Left ventricle myocardium inferior (tissue), 1 donor: ENCODE data around the gene KRT33B. TPM values are rescaled to one million over a fixed set of nuclear protein-coding genes. Genes with fewer than 3 reads are reported as not detected.
"Not testable (repeated sequence)": the region's sequence is repeated elsewhere in the genome, so short reads cannot be mapped to it uniquely, and the experiment has no call there.

Source experiments
- DNase-seq: peaks from one replicate; pipeline ENCODE4 v3.0.0-alpha.2; 2020
- H3K27ac ChIP-seq: fragments of 200-600 bp; replicated peaks from 2 replicates; pipeline ENCODE4 v1.8.0; 2021
- H3K27me3 ChIP-seq: fragments of 200-600 bp; 2 replicates; pipeline ENCODE4 v1.8.0; 2021; ENCODE audit warnings: low read depth
- H3K36me3 ChIP-seq: fragments of 200-600 bp; 2 replicates; pipeline ENCODE4 v1.8.0; 2021
- H3K4me1 ChIP-seq: fragments of 200-600 bp; 2 replicates; pipeline ENCODE4 v1.8.0; 2021
- H3K4me3 ChIP-seq: fragments of 200-600 bp; 2 replicates; pipeline ENCODE4 v1.8.0; 2021; ENCODE audit warnings: mild to moderate bottlenecking, moderate library complexity
- H3K9me3 ChIP-seq: fragments of 200-600 bp; replicated peaks from 2 replicates; pipeline ENCODE4 v1.8.0; 2021
- intact Hi-C: fragments of 100-400 bp; cut with micrococcal nuclease; formaldehyde crosslinking; loops from one replicate; pipeline ENCODE4 v1.11.0; 2022
- total RNA-seq: library from RNA; stranded (reverse); fragmentation: NEBNext Ultra II Directional; extraction: Animal tissue kit (Norgen Biotek cat#: 25700); gene quantifications from one replicate; pipeline ENCODE4 v1.2.1, GENCODE V29; 2021
- TF ChIP-seq, protein P1 (sequence below): fragments of 200-600 bp; IDR thresholded peaks from 2 replicates; pipeline ENCODE4 v1.8.0; 2021; ENCODE audit warnings: antibody characterized with exemption, mild to moderate bottlenecking, borderline replicate concordance
- donor health status: DM: no; HTN: yes; CAD: no; lungs with severe emphysema.

The KRT33B gene
- total RNA-seq, 1 donor from 2014 or later = not detected

DNA sequence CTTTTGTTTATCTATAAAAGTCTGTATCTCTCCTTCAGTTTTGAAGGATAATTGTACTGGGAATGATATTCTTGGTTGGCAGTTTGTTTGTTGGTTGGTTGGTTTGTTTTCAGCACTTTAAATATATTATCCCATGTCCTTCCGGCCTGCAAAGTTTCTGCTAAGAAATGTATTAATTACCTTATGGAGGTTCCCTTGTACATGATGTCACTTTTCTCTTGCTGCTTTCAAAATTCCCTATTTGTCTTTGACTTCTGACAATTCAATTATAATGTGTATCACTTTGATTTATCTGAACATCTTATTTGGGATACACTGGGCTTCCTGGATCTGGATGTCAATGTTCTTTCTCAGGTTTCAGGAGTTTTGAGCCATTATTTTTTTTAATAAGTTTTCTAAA lies 16.6 kb upstream of the KRT33B start:
- Histone ChIP-seq H3K27me3 (peaks cover 74% of the 10 kb centered on the region), H3K36me3 (no peaks in the 10 kb centered on the region), H3K4me1 (no peaks in the 10 kb centered on the region), H3K9me3 (peaks cover 24% of the 10 kb centered on the region), H3K4me3 (no peak overlapping the region), H3K27ac (no peak overlapping the region)
- no peak for DNase-seq
- intact Hi-C loops = no loop called here
- TF ChIP-seq, protein P1, sequence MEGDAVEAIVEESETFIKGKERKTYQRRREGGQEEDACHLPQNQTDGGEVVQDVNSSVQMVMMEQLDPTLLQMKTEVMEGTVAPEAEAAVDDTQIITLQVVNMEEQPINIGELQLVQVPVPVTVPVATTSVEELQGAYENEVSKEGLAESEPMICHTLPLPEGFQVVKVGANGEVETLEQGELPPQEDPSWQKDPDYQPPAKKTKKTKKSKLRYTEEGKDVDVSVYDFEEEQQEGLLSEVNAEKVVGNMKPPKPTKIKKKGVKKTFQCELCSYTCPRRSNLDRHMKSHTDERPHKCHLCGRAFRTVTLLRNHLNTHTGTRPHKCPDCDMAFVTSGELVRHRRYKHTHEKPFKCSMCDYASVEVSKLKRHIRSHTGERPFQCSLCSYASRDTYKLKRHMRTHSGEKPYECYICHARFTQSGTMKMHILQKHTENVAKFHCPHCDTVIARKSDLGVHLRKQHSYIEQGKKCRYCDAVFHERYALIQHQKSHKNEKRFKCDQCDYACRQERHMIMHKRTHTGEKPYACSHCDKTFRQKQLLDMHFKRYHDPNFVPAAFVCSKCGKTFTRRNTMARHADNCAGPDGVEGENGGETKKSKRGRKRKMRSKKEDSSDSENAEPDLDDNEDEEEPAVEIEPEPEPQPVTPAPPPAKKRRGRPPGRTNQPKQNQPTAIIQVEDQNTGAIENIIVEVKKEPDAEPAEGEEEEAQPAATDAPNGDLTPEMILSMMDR = no peak

DNA sequence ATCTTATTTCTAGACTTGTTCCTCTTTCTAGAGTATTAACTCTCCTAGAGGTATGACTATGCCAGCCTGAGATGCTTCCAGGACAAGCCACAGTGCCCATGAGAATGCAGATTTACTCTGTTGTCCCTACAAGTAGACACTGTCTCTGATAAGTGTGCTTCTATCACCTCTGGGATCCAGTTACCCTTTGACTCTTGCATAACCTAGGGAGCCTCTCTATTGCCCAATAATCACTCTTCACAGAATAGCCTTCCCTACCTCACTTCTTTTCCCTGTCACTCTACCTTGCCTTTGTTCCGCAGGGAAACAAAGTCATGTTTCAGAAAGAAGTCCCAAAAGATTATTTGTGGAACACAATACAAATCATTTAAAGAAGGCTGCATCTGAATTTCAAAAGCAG lies 14.1 kb upstream of the KRT33B start:
- H3K27ac ChIP-seq = no peak overlapping the region

DNA sequence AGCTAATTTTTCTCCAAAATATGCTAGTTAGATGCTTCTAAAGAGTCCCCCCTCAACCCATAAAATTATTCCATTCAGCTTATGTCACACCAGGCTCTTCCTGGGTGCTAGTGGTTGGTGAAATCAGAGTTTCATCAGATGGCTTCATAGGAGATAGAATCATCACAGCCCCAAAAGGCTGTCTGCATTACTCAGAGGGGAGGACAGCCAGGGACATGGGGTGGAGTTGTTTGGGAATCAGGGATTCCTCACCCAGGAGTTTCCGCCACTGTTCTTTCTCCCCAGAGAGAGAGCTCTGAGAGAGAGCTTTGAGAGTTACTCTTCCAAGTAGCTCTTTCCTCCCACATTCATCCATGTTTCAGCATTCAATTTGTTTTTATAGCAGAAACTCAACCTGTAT lies 12.8 kb upstream of the KRT33B start:
- Histone ChIP-seq H3K4me3 (no peak overlapping the region), H3K27me3 (peaks cover 55% of the 10 kb centered on the region)

More for the DNA sequence above, 14.1 kb upstream of the KRT33B start:
- Histone ChIP-seq H3K9me3 (peaks cover 24% of the 10 kb centered on the region), H3K27me3 (peaks cover 67% of the 10 kb centered on the region), H3K4me3 (no peak overlapping the region), H3K4me1 (no peaks in the 10 kb centered on the region), H3K36me3 (no peaks in the 10 kb centered on the region)
- intact Hi-C loops = no loop called here
- DNase-seq = no peak
- TF ChIP-seq, protein P1 = no peak

DNA sequence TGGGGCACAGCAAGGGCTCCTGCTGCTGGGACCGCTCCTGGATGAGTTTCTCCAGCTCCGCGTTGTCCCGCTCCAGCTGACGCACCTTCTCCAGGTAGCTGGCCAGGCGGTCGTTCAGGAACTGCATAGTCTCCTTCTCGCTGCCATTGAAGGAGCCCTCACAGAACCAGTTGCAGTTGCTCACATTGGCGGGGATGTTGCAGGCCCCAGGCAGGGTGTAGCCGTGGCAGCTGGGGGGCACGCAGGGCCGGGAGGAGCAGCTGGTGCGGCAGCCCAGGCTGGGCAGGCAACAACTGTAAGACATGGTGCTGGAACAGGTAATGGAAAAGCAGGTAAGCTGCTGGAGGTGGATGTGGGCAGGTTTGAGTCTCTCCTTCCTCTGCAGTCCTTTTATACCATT lies 12.3 kb upstream of the KRT33B start, which contains the start of gene KRT34:
KRT34 (minus strand) TSS at position 364 of the 400 bp plus-strand sequence; CDS start at position 304, 60 bp downstream.
- H3K36me3 ChIP-seq, DNase-seq, H3K4me1 ChIP-seq, H3K4me3 ChIP-seq, intact Hi-C loops, H3K27ac ChIP-seq: not testable (repeated sequence)
- peaks cover 17% of the 10 kb centered on the region for H3K9me3 ChIP-seq
- H3K27me3 ChIP-seq = peaks cover 53% of the 10 kb centered on the region

More for the DNA sequence above, 12.8 kb upstream of the KRT33B start:
- Histone ChIP-seq H3K36me3 (no peaks in the 10 kb centered on the region), H3K27ac (no peak overlapping the region), H3K4me1 (no peaks in the 10 kb centered on the region), H3K9me3 (peaks cover 22% of the 10 kb centered on the region)
- no peak for DNase-seq
- intact Hi-C loops = no loop called here
- TF ChIP-seq, protein P1 = no peak

DNA sequence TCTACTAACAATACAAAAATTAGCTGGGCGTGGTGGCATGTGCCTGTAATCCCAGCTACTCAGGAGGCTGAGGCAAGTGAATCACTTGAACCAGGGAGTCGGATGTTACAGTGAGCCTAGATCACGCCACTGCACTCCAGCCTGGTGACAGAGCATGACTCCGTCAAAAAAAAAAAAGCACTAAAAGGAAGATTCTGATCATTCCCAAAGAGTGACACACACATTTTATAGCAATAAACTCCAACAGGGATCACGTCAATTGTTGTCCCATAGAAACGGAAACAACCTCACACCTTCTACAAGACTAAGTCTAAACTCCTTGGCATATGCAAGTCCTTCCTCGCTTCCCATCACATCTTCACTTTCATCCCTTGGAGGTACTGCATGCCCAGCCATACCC lies 10.5 kb upstream of the KRT33B start:
- H3K9me3 ChIP-seq, H3K36me3 ChIP-seq, DNase-seq, H3K4me3 ChIP-seq, H3K27ac ChIP-seq, H3K4me1 ChIP-seq, intact Hi-C loops: not testable (repeated sequence)
- H3K27me3 ChIP-seq = peaks cover 56% of the 10 kb centered on the region

DNA sequence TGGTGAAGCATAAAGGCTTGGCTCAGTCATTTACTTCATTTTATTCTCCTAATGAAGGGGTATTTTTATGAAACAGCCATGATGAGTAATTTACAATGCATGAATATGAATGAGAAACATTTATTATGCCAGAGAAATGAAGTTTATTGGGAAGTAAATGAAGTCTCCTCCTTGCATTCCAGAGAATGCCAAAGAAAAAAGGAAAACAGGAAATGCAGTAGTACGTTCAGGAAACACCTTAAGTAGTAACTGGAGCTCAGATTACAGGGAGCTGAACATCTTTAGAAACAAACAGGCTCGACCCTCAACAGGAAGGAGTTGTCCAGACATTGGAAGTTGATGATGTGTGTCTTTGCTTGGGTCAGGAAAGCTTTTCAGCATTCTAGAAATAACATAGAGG lies 7.9 kb upstream of the KRT33B start:
- Histone ChIP-seq H3K27ac (no peak overlapping the region), H3K9me3 (peaks cover 10% of the 10 kb centered on the region), H3K4me3 (no peak overlapping the region), H3K27me3 (peaks cover 57% of the 10 kb centered on the region), H3K4me1 (no peaks in the 10 kb centered on the region), H3K36me3 (no peaks in the 10 kb centered on the region)
- intact Hi-C loops = no loop called here
- TF ChIP-seq, protein P1 = no peak
- no peak for DNase-seq

DNA sequence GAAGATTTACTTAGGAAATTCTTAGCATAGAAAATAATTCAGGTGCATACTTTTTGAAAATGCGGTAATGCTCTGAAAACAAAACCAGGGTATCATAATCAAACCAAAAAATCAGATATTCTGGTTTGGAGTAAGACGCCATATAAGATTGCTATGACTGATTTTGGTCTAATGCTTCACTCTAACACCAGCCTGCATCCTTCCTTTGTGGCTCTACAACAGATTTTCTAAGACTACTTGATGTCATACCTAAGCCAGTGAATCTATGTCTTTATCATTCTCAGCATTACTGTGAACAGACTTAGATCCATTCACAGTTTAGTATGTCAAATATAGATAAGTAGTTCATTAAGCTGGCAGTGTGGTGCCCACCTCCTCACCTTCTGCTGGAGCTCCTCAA lies 590 bp downstream of the KRT33B start:
- H3K27me3 ChIP-seq = peaks cover 74% of the 10 kb centered on the region
- DNase-seq = no peak
- TF ChIP-seq, protein P1 = no peak
- H3K4me3 ChIP-seq = no peak overlapping the region
- intact Hi-C loops = no loop called here
- H3K27ac ChIP-seq = no peak overlapping the region
- H3K9me3 ChIP-seq = no peaks in the 10 kb centered on the region
- H3K4me1 ChIP-seq = no peaks in the 10 kb centered on the region
- no peaks in the 10 kb centered on the region for H3K36me3 ChIP-seq
